Measurements from ENCODE around the gene POLR3H.

Gene POLR3H

DNA sequence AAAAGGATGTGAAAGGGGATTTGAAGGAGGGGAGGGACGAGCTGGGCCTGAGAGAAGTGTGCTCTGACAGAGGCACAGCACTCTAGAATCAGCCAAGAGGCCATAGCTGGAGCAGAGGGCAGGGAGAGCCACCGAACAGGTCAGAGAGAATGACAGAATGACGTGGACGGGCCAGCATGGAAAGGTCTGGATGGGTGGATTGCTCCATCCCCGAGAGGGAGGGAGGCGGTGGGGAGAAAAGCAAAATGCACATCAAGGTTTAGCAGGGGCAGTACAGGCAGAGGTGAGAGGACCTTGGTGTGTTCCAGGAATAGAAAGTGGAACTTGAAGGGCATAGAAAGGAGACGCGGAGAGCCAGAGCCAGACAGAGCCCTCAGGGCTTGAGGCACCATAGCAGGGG is 38.4 kb upstream of the POLR3H start:
- no peak for DNase-seq (ENCODE audit: low spot score)
- in situ Hi-C loops (cut with MboI; ENCODE audit: low sequenced_read_pairs, unreplicated experiment): no loop called here
- TF ChIP-seq, protein P1, sequence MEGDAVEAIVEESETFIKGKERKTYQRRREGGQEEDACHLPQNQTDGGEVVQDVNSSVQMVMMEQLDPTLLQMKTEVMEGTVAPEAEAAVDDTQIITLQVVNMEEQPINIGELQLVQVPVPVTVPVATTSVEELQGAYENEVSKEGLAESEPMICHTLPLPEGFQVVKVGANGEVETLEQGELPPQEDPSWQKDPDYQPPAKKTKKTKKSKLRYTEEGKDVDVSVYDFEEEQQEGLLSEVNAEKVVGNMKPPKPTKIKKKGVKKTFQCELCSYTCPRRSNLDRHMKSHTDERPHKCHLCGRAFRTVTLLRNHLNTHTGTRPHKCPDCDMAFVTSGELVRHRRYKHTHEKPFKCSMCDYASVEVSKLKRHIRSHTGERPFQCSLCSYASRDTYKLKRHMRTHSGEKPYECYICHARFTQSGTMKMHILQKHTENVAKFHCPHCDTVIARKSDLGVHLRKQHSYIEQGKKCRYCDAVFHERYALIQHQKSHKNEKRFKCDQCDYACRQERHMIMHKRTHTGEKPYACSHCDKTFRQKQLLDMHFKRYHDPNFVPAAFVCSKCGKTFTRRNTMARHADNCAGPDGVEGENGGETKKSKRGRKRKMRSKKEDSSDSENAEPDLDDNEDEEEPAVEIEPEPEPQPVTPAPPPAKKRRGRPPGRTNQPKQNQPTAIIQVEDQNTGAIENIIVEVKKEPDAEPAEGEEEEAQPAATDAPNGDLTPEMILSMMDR (IDR thresholded peaks at IDR 0.05; ENCODE audit: borderline replicate concordance, control extremely low read depth, extremely low read depth, insufficient read depth, missing control alignments): no peak

GRCh38 chr22:41579997-41580355 is 35.7 kb upstream of the POLR3H start:
- no peak for DNase-seq (ENCODE audit: low spot score)
- TF ChIP-seq, protein P1 (IDR thresholded peaks at IDR 0.05; ENCODE audit: borderline replicate concordance, control extremely low read depth, extremely low read depth, insufficient read depth, missing control alignments): no peak
- in situ Hi-C loops (cut with MboI; ENCODE audit: low sequenced_read_pairs, unreplicated experiment): no loop called here

- in situ Hi-C loops (cut with MboI; ENCODE audit: low sequenced_read_pairs, unreplicated experiment): no loop called here
- TF ChIP-seq, protein P1 (IDR thresholded peaks at IDR 0.05; ENCODE audit: borderline replicate concordance, control extremely low read depth, extremely low read depth, insufficient read depth, missing control alignments): no peak
- no peak for DNase-seq (ENCODE audit: low spot score)
These were observed 35.2 kb upstream of the POLR3H start for GRCh38 chr22:41579297-41579996.

- DNase-seq (ENCODE audit: low spot score): no peak
- TF ChIP-seq, protein P1 (IDR thresholded peaks at IDR 0.05; ENCODE audit: borderline replicate concordance, control extremely low read depth, extremely low read depth, insufficient read depth, missing control alignments): no peak
- in situ Hi-C loops (cut with MboI; ENCODE audit: low sequenced_read_pairs, unreplicated experiment): no loop called here
These were observed 34.5 kb upstream of the POLR3H start for GRCh38 chr22:41578818-41579217.

DNA sequence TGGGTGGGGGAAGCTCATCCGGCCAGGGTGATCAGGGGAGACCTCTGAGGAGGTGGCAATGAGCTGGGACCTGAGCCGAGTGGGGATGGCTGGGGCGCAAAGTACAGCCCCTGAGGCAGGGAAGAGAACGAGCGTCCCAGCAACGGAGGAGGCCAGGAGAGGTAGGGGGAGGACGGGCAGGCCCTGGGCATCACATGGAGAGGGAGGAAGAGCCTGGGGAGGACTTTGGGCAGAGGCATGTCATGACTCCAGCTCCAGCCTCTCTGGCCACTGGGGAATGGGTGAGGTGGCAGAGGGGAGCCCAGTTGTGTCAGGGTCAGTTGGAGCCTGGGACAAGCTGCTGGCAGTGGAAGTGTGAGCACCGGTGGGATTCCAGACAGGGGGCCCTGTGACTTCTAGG is 33.8 kb upstream of the POLR3H start:
- TF ChIP-seq, protein P1 (IDR thresholded peaks at IDR 0.05; ENCODE audit: borderline replicate concordance, control extremely low read depth, extremely low read depth, insufficient read depth, missing control alignments): no peak
- no peak for DNase-seq (ENCODE audit: low spot score)
- in situ Hi-C loops (cut with MboI; ENCODE audit: low sequenced_read_pairs, unreplicated experiment): no loop called here

GRCh38 chr22:41576877-41577276 is 32.6 kb upstream of the POLR3H start:
- in situ Hi-C loops (cut with MboI; ENCODE audit: low sequenced_read_pairs, unreplicated experiment): no loop called here
- TF ChIP-seq, protein P1 (IDR thresholded peaks at IDR 0.05; ENCODE audit: borderline replicate concordance, control extremely low read depth, extremely low read depth, insufficient read depth, missing control alignments): peak; percentile 74
- peak; percentile 80 for DNase-seq (ENCODE audit: low spot score)
